KMS-11 (cell line): ENCODE results near the gene SCN3A.

ENCODE experiments used
- H2AFZ ChIP-seq: fragments of 200-600 bp; sonication (generic); 2 replicates; pipeline ENCODE4 v1.6.1; 2016; ENCODE audit warnings: antibody characterized with exemption, mixed run types, low read depth
- H3K27ac ChIP-seq: fragments of 200-600 bp; sonication (generic); 2 replicates; pipeline ENCODE4 v1.6.1; 2016; ENCODE audit warnings: mild to moderate bottlenecking, mixed run types
- H3K27me3 ChIP-seq: fragments of 200-600 bp; sonication (generic); 2 replicates; pipeline ENCODE4 v1.6.1; 2017; ENCODE audit warnings: mild to moderate bottlenecking, low read depth, mixed run types, moderate library complexity; ENCODE audit not compliant: insufficient read depth
- H3K36me3 ChIP-seq: fragments of 200-600 bp; sonication (generic); 2 replicates; pipeline ENCODE4 v1.6.1; 2017; ENCODE audit warnings: mild to moderate bottlenecking, mixed run types; ENCODE audit not compliant: insufficient read depth
- H3K4me1 ChIP-seq: fragments of 200-600 bp; sonication (generic); 2 replicates; pipeline ENCODE4 v1.6.1; 2016; ENCODE audit warnings: mild to moderate bottlenecking, low read depth, mixed run types; ENCODE audit not compliant: poor library complexity, severe bottlenecking
- H3K4me2 ChIP-seq: fragments of 200-600 bp; sonication (generic); 2 replicates; pipeline ENCODE4 v1.7.0; 2016; ENCODE audit warnings: mild to moderate bottlenecking, mixed run types
- H3K4me3 ChIP-seq: fragments of 200-600 bp; sonication (generic); IDR thresholded peaks from 2 replicates; pipeline ENCODE4 v1.6.1; 2017; ENCODE audit warnings: low read depth, low read length, mixed read lengths; ENCODE audit not compliant: insufficient read depth
- H3K79me2 ChIP-seq: fragments of 200-600 bp; sonication (generic); 2 replicates; pipeline ENCODE4 v1.6.1; 2016; ENCODE audit warnings: low read depth, mixed run types; ENCODE audit not compliant: insufficient read depth
- H3K9ac ChIP-seq: fragments of 200-600 bp; sonication (generic); 2 replicates; pipeline ENCODE4 v1.6.1; 2016; ENCODE audit warnings: mild to moderate bottlenecking, mixed run types
- H4K20me1 ChIP-seq: fragments of 200-600 bp; sonication (generic); 2 replicates; pipeline ENCODE4 v1.6.1; 2016; ENCODE audit warnings: mild to moderate bottlenecking, mixed run types; ENCODE audit not compliant: insufficient read depth
- CTCF ChIP-seq: fragments of 200-600 bp; sonication (generic); conservative IDR thresholded peaks from 2 replicates; pipeline ENCODE4 v1.6.1; 2017; ENCODE audit warnings: low read depth, mild to moderate bottlenecking, antibody characterized with exemption, low read length, moderate library complexity, mixed read lengths

Gene SCN3A

GRCh38 chr2:165122521-165122920, 81.3 kb downstream of the SCN3A start:
- no peak overlapping the region for H3K4me2 ChIP-seq
- H3K4me3 ChIP-seq, result no peak overlapping the region
- no peak overlapping the region for H2AFZ ChIP-seq
- TF ChIP-seq CTCF, result no peak
- no peaks in the 10 kb centered on the region for H4K20me1 ChIP-seq
- no peaks in the 10 kb centered on the region for H3K27me3 ChIP-seq
- no peak overlapping the region for H3K9ac ChIP-seq
- H3K27ac ChIP-seq, result no peak overlapping the region
- peaks cover 11% of the 10 kb centered on the region for H3K4me1 ChIP-seq
- no peaks in the 10 kb centered on the region for H3K79me2 ChIP-seq
- no peaks in the 10 kb centered on the region for H3K36me3 ChIP-seq

DNA sequence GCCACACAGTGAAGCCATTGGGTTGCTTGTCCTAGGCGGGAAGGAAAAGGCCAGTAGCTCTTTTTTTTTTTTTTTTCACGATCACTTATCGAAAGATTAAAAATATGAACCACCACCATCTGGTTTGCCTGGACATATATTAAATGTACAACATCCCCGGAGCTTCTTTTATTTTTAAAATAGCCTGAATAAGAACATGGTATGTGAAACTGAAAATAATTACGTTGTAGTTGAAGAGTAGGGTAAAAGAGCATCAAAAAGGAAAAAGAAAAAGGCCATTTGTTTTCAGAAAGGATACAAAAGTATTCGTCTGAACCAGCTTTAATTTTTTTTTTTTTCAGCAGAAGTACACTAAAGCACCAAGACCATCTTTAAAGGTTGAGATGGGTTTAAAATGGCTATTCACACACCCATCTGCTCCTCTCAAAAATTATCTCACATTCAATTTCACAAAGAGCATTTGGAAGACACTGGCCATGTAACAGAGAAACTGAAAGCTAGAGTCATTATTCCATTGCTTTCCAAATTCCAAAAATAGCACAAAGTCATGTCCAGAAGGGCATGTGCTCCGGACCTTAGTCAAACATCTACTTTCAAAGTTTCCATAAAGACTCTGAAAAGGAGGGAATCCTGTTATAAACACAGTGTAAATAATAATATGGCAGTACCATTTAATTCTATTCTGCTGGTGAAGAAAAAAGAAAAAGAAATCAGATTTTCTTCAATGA, 82.9 kb downstream of the SCN3A start:
- Histone ChIP-seq H3K36me3 (no peaks in the 10 kb centered on the region), H3K9ac (peak overlapping the region; percentile 2; the same call in 1 of the 2 replicates), H4K20me1 (no peaks in the 10 kb centered on the region), H2AFZ (peak overlapping the region; percentile 48; the same call in 1 of the 2 replicates), H3K4me3 (no peak overlapping the region), H3K4me2 (peak overlapping the region; percentile 77), H3K4me1 (peaks cover 11% of the 10 kb centered on the region), H3K79me2 (no peaks in the 10 kb centered on the region), H3K27me3 (no peaks in the 10 kb centered on the region), H3K27ac (peak overlapping the region; percentile 27; the same call in 1 of the 2 replicates)
- no peak for TF ChIP-seq CTCF

- no peak overlapping the region for H3K27ac ChIP-seq
These were observed 88.6 kb downstream of the SCN3A start for GRCh38 chr2:165115258-165115657.

GRCh38 chr2:165114346-165114939, 89.4 kb downstream of the SCN3A start:
- Histone ChIP-seq H2AFZ (no peak overlapping the region), H3K4me2 (no peak overlapping the region), H3K27me3 (no peaks in the 10 kb centered on the region), H3K9ac (no peak overlapping the region), H3K4me1 (no peaks in the 10 kb centered on the region), H4K20me1 (no peaks in the 10 kb centered on the region), H3K4me3 (no peak overlapping the region), H3K36me3 (no peaks in the 10 kb centered on the region), H3K27ac (no peak overlapping the region), H3K79me2 (no peaks in the 10 kb centered on the region)
- no peak for TF ChIP-seq CTCF

More at GRCh38 chr2:165115258-165115657, 88.6 kb downstream of the SCN3A start:
- no peak for TF ChIP-seq CTCF
- Histone ChIP-seq H3K79me2 (no peaks in the 10 kb centered on the region), H3K27me3 (no peaks in the 10 kb centered on the region), H3K4me1 (peaks cover under 1% of the 10 kb centered on the region), H2AFZ (no peak overlapping the region), H3K4me2 (no peak overlapping the region), H3K9ac (no peak overlapping the region), H3K4me3 (no peak overlapping the region), H4K20me1 (no peaks in the 10 kb centered on the region), H3K36me3 (no peaks in the 10 kb centered on the region)
